ENCODE data around the gene KCNB1.

DNA sequence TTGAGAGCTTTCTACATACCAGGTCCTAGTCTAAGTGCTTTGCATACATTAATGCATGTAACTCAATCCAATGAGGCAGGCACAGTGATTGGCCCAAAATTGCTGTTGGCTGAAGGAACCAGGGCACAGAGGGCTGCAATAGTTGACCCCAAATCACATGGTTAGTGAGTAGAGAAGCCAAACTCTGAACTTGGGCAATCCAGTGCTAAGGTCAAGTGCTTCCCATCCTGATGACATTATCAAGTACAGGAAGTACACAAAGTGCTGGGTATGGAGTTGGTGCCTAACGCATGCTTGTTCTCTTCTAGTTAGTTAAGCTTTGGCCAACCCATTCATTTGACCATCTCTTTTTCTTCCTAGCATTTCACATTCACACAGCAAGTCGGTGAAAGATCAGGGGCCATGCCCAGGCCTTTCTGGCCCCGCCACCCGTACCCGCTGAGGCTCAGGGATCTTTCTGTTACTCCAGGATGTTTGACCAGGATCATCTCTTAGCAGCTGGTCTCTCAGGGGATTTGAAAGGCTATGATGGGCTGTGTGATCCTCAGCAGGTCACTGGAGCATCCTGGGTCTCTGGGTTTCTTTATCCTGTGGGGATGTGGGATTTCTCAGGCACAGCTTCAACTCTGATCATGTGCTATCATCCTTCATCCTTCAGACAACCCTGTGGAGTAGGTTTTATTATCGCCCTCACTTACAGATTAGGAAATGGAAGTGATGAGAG is 7.0 kb downstream of the KCNB1 start:
- TF ChIP-seq, protein P1, sequence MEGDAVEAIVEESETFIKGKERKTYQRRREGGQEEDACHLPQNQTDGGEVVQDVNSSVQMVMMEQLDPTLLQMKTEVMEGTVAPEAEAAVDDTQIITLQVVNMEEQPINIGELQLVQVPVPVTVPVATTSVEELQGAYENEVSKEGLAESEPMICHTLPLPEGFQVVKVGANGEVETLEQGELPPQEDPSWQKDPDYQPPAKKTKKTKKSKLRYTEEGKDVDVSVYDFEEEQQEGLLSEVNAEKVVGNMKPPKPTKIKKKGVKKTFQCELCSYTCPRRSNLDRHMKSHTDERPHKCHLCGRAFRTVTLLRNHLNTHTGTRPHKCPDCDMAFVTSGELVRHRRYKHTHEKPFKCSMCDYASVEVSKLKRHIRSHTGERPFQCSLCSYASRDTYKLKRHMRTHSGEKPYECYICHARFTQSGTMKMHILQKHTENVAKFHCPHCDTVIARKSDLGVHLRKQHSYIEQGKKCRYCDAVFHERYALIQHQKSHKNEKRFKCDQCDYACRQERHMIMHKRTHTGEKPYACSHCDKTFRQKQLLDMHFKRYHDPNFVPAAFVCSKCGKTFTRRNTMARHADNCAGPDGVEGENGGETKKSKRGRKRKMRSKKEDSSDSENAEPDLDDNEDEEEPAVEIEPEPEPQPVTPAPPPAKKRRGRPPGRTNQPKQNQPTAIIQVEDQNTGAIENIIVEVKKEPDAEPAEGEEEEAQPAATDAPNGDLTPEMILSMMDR (IDR thresholded peaks at IDR 0.05) = no peak
- TF ChIP-seq POLR2A (IDR thresholded peaks at IDR 0.05) = no peak

All from heart left ventricle (tissue), 13 donors.